ENCODE results near the gene SLC25A34. TPM values are rescaled to one million over a fixed set of nuclear protein-coding genes. Genes with fewer than 3 reads are reported as not detected.

The SLC25A34 gene
- total RNA-seq, 5 donors from 2014 or later (not counting 1 experiment from before 2014, with no cell fraction given) = 1.8 to 4.1 (median 2.6) TPM

DNA sequence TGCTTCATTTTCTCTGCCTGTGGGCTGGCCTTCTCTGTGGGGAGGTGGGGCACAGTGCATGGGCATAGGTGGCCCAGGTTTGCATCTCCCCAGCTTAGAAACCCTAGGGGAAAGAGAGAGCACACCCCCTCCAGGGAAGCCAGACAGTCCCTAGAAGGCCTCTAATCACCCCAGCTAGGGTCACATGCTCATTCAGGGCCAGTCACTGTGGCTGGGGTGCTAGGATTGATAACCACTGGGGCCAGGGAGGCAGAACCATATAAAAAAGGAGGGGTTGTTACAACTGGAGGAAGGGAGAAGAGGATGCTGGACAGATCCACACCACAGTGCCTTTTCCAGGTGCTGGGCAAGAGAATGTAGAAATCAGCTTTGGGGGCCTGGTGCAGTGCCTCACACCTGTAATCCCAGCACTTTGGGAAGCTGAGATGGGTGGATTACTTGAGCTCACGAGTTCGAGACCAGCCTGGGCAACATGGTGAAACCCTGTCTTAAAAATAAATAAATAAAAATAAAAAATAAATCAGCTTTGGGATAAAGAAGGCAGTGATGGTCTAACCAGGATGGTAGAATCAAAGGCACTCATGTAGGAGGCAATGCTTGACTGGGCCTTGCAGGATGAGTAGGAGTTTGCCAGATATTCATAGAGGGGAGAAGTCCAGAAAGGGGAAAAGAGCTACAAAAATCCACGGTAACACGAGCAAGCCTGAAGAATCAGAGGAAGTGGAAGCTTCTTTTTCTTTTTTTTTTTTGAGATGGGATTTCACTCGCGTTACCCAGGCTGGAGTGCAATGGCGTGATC, 42.0 kb downstream of the SLC25A34 start:
- Histone ChIP-seq H3K4me3 (ENCODE audit: control insufficient read depth in 1 of 2, extremely low read depth in 1 of 2, low read length in 1 of 2) (no peak overlapping the region), H3K9me3 (no peaks in the 10 kb centered on the region), H3K36me3 (ENCODE audit: control insufficient read depth in 2 of 2, extremely low read depth in 1 of 2, insufficient read depth in 1 of 2, low read length in 1 of 2) (no peaks in the 10 kb centered on the region), H3K27ac (ENCODE audit: low read length) (no peak overlapping the region), H3K4me1 (ENCODE audit: control insufficient read depth in 1 of 2, extremely low read depth in 1 of 2, insufficient read depth in 2 of 2, low read length in 2 of 2) (no peaks in the 10 kb centered on the region), H3K27me3 (replicated peaks in 1 of 2; ENCODE audit: control insufficient read depth in 2 of 2, extremely low read depth in 1 of 2, insufficient read depth in 2 of 2, low read length in 1 of 2) (peaks cover 0 to 16% of the 10 kb centered on the region in 2 experiments)
- Mint-ChIP-seq H3K27ac (no peak overlapping the region), H3K9me3 (no peaks in the 10 kb centered on the region), H3K4me3 (no peak overlapping the region), H3K4me1 (no peaks in the 10 kb centered on the region), H3K36me3 (no peaks in the 10 kb centered on the region), H3K27me3 (peaks cover 0 to 2% of the 10 kb centered on the region in 2 donors)
- ChIA-PET CTCF (interaction anchor here in 1 of 2 donors (0.7 kb wide), 1 partner anchor 18 kb away, joined by 4 read pairs; no protein-coding TSS in a partner anchor), POLR2A (interaction anchor here in 1 of 2 donors (1.0 kb wide), 1 partner anchor 10 kb away, joined by 10 read pairs; no protein-coding TSS in a partner anchor)
- DNase-seq (no peak), ATAC-seq (replicated peaks in 1 of 4) (no peak)
- WGBS (ENCODE audit: insufficient coverage) = 100% methylated on average over 2 of the region's 7 CpGs

DNA sequence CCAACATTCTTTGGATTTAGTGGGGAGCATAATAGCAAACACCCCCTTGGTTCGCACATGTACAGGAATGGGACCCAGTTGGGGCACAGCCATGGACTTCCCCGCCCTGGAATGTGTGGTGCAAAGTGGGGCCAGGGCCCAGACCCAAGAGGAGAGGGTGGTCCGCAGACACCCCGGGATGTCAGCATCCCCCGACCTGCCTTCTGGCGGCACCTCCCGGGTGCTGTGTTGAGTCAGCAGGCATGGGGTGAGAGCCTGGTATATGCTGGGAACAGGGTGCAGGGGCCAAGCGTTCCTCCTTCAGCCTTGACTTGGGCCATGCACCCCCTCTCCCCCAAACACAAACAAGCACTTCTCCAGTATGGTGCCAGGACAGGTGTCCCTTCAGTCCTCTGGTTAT, 49.6 kb downstream of the SLC25A34 start:
- Histone ChIP-seq H3K36me3 (ENCODE audit: control insufficient read depth in 2 of 2, extremely low read depth in 1 of 2, insufficient read depth in 1 of 2, low read length in 1 of 2) (no peaks in the 10 kb centered on the region), H3K4me1 (ENCODE audit: control insufficient read depth in 1 of 2, extremely low read depth in 1 of 2, insufficient read depth in 2 of 2, low read length in 2 of 2) (no peaks in the 10 kb centered on the region), H3K27ac (ENCODE audit: low read length) (no peak overlapping the region), H3K9me3 (no peaks in the 10 kb centered on the region), H3K4me3 (ENCODE audit: control insufficient read depth in 1 of 2, extremely low read depth in 1 of 2, low read length in 1 of 2) (no peak overlapping the region), H3K27me3 (replicated peaks in 1 of 2; ENCODE audit: control insufficient read depth in 2 of 2, extremely low read depth in 1 of 2, insufficient read depth in 2 of 2, low read length in 1 of 2) (peaks cover 0 to 27% of the 10 kb centered on the region in 2 experiments)
- Mint-ChIP-seq H3K36me3 (no peaks in the 10 kb centered on the region), H3K9me3 (no peaks in the 10 kb centered on the region), H3K4me3 (no peak overlapping the region), H3K27ac (no peak overlapping the region), H3K27me3 (peaks cover 6 to 10% of the 10 kb centered on the region in 2 donors), H3K4me1 (no peaks in the 10 kb centered on the region)
- no peak for DNase-seq
- WGBS (ENCODE audit: insufficient coverage) = 100% methylated on average over 1 of the region's 8 CpGs
- CTCF ChIA-PET = interaction anchor here in 1 of 2 donors (0.6 kb wide), 1 partner anchor 62 kb away, joined by 4 read pairs; the partner anchor contains the start of gene SPEN
- ATAC-seq (replicated peaks in 1 of 4) = no peak
- POLR2A ChIA-PET = no interaction called here

DNA sequence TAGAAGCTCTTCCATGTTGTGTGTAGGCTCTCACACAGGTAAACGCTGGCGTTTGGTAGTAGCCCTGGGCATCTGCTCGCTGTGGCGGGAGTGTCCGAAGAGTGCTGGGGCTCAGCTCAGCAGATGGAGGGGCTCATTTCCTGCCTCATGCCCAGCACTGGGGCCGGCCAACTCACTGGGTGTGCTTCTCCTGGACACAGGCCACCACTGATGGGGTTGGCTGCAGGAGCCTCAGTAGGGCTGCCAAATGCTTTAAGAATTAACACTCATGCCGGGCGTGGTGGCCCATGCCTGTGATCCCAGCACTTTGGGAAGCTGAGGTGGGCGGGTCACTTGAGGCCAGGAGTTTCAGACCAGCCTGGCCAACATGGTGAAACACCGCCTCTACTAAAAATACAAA, 50.5 kb downstream of the SLC25A34 start:
- Histone ChIP-seq H3K36me3 (ENCODE audit: control insufficient read depth in 2 of 2, extremely low read depth in 1 of 2, insufficient read depth in 1 of 2, low read length in 1 of 2) (no peaks in the 10 kb centered on the region), H3K4me3 (ENCODE audit: control insufficient read depth in 1 of 2, extremely low read depth in 1 of 2, low read length in 1 of 2) (no peak overlapping the region), H3K27ac (ENCODE audit: low read length) (no peak overlapping the region), H3K27me3 (replicated peaks in 1 of 2; ENCODE audit: control insufficient read depth in 2 of 2, extremely low read depth in 1 of 2, insufficient read depth in 2 of 2, low read length in 1 of 2) (peaks cover 0 to 30% of the 10 kb centered on the region in 2 experiments), H3K9me3 (no peaks in the 10 kb centered on the region), H3K4me1 (ENCODE audit: control insufficient read depth in 1 of 2, extremely low read depth in 1 of 2, insufficient read depth in 2 of 2, low read length in 2 of 2) (no peaks in the 10 kb centered on the region)
- ChIA-PET CTCF (no interaction called here), POLR2A (no interaction called here)
- peaks cover 9 to 14% of the 10 kb centered on the region in 2 donors for H3K27me3 Mint-ChIP-seq
- H3K9me3 Mint-ChIP-seq = no peaks in the 10 kb centered on the region
- no peaks in the 10 kb centered on the region for H3K36me3 Mint-ChIP-seq
- H3K4me1 Mint-ChIP-seq = no peaks in the 10 kb centered on the region
- 91% methylated on average over 9 of the region's 10 CpGs for WGBS (ENCODE audit: insufficient coverage)
- no peak overlapping the region for H3K4me3 Mint-ChIP-seq
- ATAC-seq (replicated peaks in 1 of 4) (no peak), DNase-seq (no peak)
- H3K27ac Mint-ChIP-seq = no peak overlapping the region

- Mint-ChIP-seq H3K4me3 (no peak overlapping the region), H3K4me1 (peaks cover 3 to 6% (median 3%) of the 10 kb centered on the region in 3 donors), H3K27me3 (peaks cover 11 to 14% of the 10 kb centered on the region in 2 donors), H3K27ac (no peak overlapping the region), H3K36me3 (no peaks in the 10 kb centered on the region), H3K9me3 (no peaks in the 10 kb centered on the region)
- Histone ChIP-seq H3K27me3 (replicated peaks in 1 of 2; ENCODE audit: control insufficient read depth in 2 of 2, extremely low read depth in 1 of 2, insufficient read depth in 2 of 2, low read length in 1 of 2) (peaks cover 0 to 30% of the 10 kb centered on the region in 2 experiments), H3K27ac (ENCODE audit: low read length) (no peak overlapping the region), H3K4me3 (ENCODE audit: control insufficient read depth in 1 of 2, extremely low read depth in 1 of 2, low read length in 1 of 2) (no peak overlapping the region), H3K9me3 (no peaks in the 10 kb centered on the region), H3K4me1 (ENCODE audit: control insufficient read depth in 1 of 2, extremely low read depth in 1 of 2, insufficient read depth in 2 of 2, low read length in 2 of 2) (peaks cover 0 to 5% of the 10 kb centered on the region in 2 experiments), H3K36me3 (ENCODE audit: control insufficient read depth in 2 of 2, extremely low read depth in 1 of 2, insufficient read depth in 1 of 2, low read length in 1 of 2) (no peaks in the 10 kb centered on the region)
- 55% methylated on average over 10 of the region's 13 CpGs for WGBS (ENCODE audit: insufficient coverage)
- ChIA-PET POLR2A (interaction anchor here in 1 of 2 donors (0.9 kb wide), 1 partner anchor 10 kb away, joined by 10 read pairs; no protein-coding TSS in a partner anchor), CTCF (interaction anchor here (0.7 to 1.2 kb wide), 2 partner anchors 10 to 113 kb away, joined by 3 to 6 read pairs; no protein-coding TSS in a partner anchor)
- no peak for DNase-seq
- ATAC-seq (replicated peaks in 1 of 4) = no peak
These were observed 52.7 kb downstream of the SLC25A34 start for GRCh38 chr1:15788624-15789301.

Other genes with a start within 250 kb of the SLC25A34 start
- gene CASP9, start 212.0 kb upstream of the SLC25A34 start, total RNA-seq = 10 to 100 TPM; 12.0 to 18.3 (median 14.5) TPM
- 10 to 100 TPM; 16.5 to 27.0 (median 22.4) TPM for gene DNAJC16, start 209.4 kb upstream of the SLC25A34 start, total RNA-seq
- 10 to 100 TPM in 1 of 5 donors, 1 to 10 TPM in 4; 5.9 to 10.8 (median 8.4) TPM for gene AGMAT, start 151.2 kb upstream of the SLC25A34 start, total RNA-seq
- gene DDI2, start 118.8 kb upstream of the SLC25A34 start, total RNA-seq = 10 to 100 TPM; 32.4 to 62.2 (median 60.5) TPM
- gene PLEKHM2, start 51.9 kb upstream of the SLC25A34 start, total RNA-seq = 10 to 100 TPM; 52.5 to 65.2 (median 59.6) TPM
- not detected for gene TMEM82, start 6.2 kb downstream of the SLC25A34 start, total RNA-seq
- gene FBLIM1, start 22.5 kb downstream of the SLC25A34 start, total RNA-seq = under 1 TPM in 3 of 5 donors, not detected in 2; 0.36 to 0.54 (median 0.50) TPM
- gene UQCRHL, start 71.4 kb downstream of the SLC25A34 start, total RNA-seq = 1 to 10 TPM in 3 of 5 donors, under 1 TPM in 2; 0.68 to 1.3 (median 1.1) TPM
- gene SPEN, start 111.4 kb downstream of the SLC25A34 start, total RNA-seq = 10 to 100 TPM; 69.9 to 81.1 (median 72.1) TPM
- 10 to 100 TPM; 66.6 to 82.6 (median 78.3) TPM for gene ZBTB17, start 239.8 kb downstream of the SLC25A34 start, total RNA-seq